AG04450 (cell line): ENCODE measurements around the gene ARHGAP6. TPM values are rescaled to one million over a fixed set of nuclear protein-coding genes. Genes with fewer than 3 reads are reported as not detected.

ENCODE experiments used
- CTCF ChIA-PET: fragments of 300-600, 350-600 bp; formaldehyde crosslinking; extraction: SDS; loops from one replicate; lab custom pipeline; 2022; ENCODE audit warnings: antibody characterized with exemption, inconsistent platforms; lab: Charles Lee
- POLR2A ChIA-PET: fragments of 350-600 bp; formaldehyde crosslinking; extraction: SDS; loops from one replicate; lab custom pipeline; 2021; ENCODE audit warnings: antibody characterized with exemption, inconsistent platforms; lab: Yijun Ruan, JAX
- DNase-seq: peaks from one replicate; pipeline ENCODE4 v3.0.0-alpha.2; 2011; ENCODE audit warnings: low read depth, low spot score
- H3K27ac ChIP-seq: one replicate; pipeline ENCODE4 v1.5.1; 2012; ENCODE audit warnings: low read depth, low read length, control low read depth
- H3K27me3 ChIP-seq: one replicate; pipeline ENCODE4 v1.6.0; 2012; ENCODE audit warnings: low read length; ENCODE audit not compliant: control insufficient read depth, insufficient read depth
- H3K4me3 ChIP-seq: 2 replicates; pipeline ENCODE4 v1.5.1; 2011; ENCODE audit warnings: mild to moderate bottlenecking, low read depth, low read length, control low read depth
- H3K9me3 ChIP-seq: 2 replicates; pipeline ENCODE4 v1.5.1; 2012; ENCODE audit warnings: low read length; ENCODE audit not compliant: control insufficient read depth, insufficient read depth
- CTCF ChIP-seq: IDR thresholded peaks from 2 replicates; pipeline ENCODE4 v1.5.1; 2011; ENCODE audit warnings: low read depth, low read length, control low read depth, inconsistent platforms
- polyA plus RNA-seq: library from polyadenylated mRNA; depleted of rRNA; stranded (reverse); fragments of >200 nt; gene quantifications from 2 replicates; pipeline ENCODE4 v1.2.3, GENCODE V29; 2011

Gene ARHGAP6
- polyA plus RNA-seq, 1 experiment: 4.0 TPM

DNA sequence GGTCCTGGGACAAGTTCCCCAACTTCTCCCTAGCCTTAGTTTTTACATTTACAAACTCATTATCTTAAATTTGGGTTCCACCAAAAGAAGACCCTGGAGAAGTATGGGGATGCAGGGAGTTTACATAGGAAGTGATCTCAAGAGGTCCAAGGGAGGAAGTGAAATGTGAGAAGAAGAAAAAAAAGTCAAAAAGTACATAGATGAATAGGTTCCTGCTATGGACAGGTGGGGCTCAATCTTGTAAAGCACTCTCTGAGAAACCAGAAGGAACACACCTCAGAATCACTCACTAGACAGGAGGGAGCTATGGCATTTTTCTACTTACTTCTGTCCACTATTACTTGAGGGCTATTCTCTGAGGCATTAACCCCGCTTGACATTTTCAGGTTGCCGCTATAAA is 56.6 kb downstream of the ARHGAP6 start:
- no peaks in the 10 kb centered on the region for H3K9me3 ChIP-seq
- POLR2A ChIA-PET: no interaction called here

GRCh38 chrX:11606408-11606807 is 59.3 kb downstream of the ARHGAP6 start:
- Histone ChIP-seq H3K27me3 (no peaks in the 10 kb centered on the region), H3K27ac (no peak overlapping the region), H3K9me3 (no peaks in the 10 kb centered on the region), H3K4me3 (no peak overlapping the region)
- ChIA-PET POLR2A (no interaction called here), CTCF (no interaction called here)
- no peak for TF ChIP-seq CTCF
- no peak for DNase-seq

More for the DNA sequence above, 56.6 kb downstream of the ARHGAP6 start:
- H3K4me3 ChIP-seq: no peak overlapping the region
- CTCF ChIA-PET: no interaction called here
- no peaks in the 10 kb centered on the region for H3K27me3 ChIP-seq
- TF ChIP-seq CTCF: no peak
- no peak overlapping the region for H3K27ac ChIP-seq
- no peak for DNase-seq

- ChIA-PET CTCF (no interaction called here), POLR2A (no interaction called here)
- DNase-seq: no peak
- Histone ChIP-seq H3K27ac (no peak overlapping the region), H3K27me3 (no peaks in the 10 kb centered on the region), H3K4me3 (no peak overlapping the region), H3K9me3 (no peaks in the 10 kb centered on the region)
- no peak for TF ChIP-seq CTCF
Measured at GRCh38 chrX:11600578-11600977, 65.1 kb downstream of the ARHGAP6 start.

GRCh38 chrX:11597479-11597878 is 68.2 kb downstream of the ARHGAP6 start:
- no peaks in the 10 kb centered on the region for H3K9me3 ChIP-seq
- no peak for DNase-seq
- H3K4me3 ChIP-seq: no peak overlapping the region
- ChIA-PET POLR2A (no interaction called here), CTCF (no interaction called here)
- no peaks in the 10 kb centered on the region for H3K27me3 ChIP-seq
- no peak overlapping the region for H3K27ac ChIP-seq
- TF ChIP-seq CTCF: no peak

GRCh38 chrX:11591723-11592346 is 73.9 kb downstream of the ARHGAP6 start:
- CTCF ChIA-PET: no interaction called here
- H3K9me3 ChIP-seq: no peaks in the 10 kb centered on the region
- H3K4me3 ChIP-seq: no peak overlapping the region
- no peak for TF ChIP-seq CTCF
- H3K27me3 ChIP-seq: no peaks in the 10 kb centered on the region
- no peak overlapping the region for H3K27ac ChIP-seq
- POLR2A ChIA-PET: no interaction called here
- no peak for DNase-seq
